Retinal pigment epithelial cell (primary cell): ENCODE measurements around the gene GP1BA.

Experiments used
- DNase-seq: peaks from one replicate; pipeline ENCODE4 v3.0.0-alpha.2; 2010; ENCODE audit warnings: low read depth
- H3K4me3 ChIP-seq: 2 replicates; pipeline ENCODE4 v1.5.1; 2011; ENCODE audit warnings: mild to moderate bottlenecking, low read length, control low read depth, moderate library complexity
- CTCF ChIP-seq: conservative IDR thresholded peaks from 2 replicates; pipeline ENCODE4 v1.5.1; 2011; ENCODE audit warnings: low read depth, low read length, control low read depth, inconsistent platforms

The GP1BA gene

GRCh38 chr17:4966844-4967538 is 34.9 kb downstream of the GP1BA start:
- H3K4me3 ChIP-seq, result peak overlapping the region; percentile 93
- TF ChIP-seq CTCF, result no peak
- DNase-seq, result peak; percentile 100

- TF ChIP-seq CTCF, result no peak
- peak within 1 kb of the TSS; percentile 93 for H3K4me3 ChIP-seq
- DNase-seq, result peak; percentile 91
These were observed 35.7 kb downstream of the GP1BA start, which contains the start of gene SPAG7 for GRCh38 chr17:4967539-4968485. Gene SPAG7, minus strand, starts transcription at chr17:4967817. Its CDS starts 13 bp downstream, at chr17:4967804.

- no peak for DNase-seq
- TF ChIP-seq CTCF, result no peak
- peak overlapping the region; percentile 93 for H3K4me3 ChIP-seq
These were observed 36.5 kb downstream of the GP1BA start for GRCh38 chr17:4968486-4969046.

- peak; percentile 78 for DNase-seq
- no peak for TF ChIP-seq CTCF
- peak overlapping the region; percentile 93 for H3K4me3 ChIP-seq
These were observed 37.0 kb downstream of the GP1BA start for GRCh38 chr17:4969047-4969550.

- H3K4me3 ChIP-seq, result peak overlapping the region; percentile 93
- no peak for DNase-seq
- TF ChIP-seq CTCF, result peak; percentile 8
These were observed 37.6 kb downstream of the GP1BA start for GRCh38 chr17:4969551-4970173.

GRCh38 chr17:4970273-4970672 is 38.2 kb downstream of the GP1BA start:
- no peak for DNase-seq
- TF ChIP-seq CTCF, result no peak
- no peak overlapping the region for H3K4me3 ChIP-seq
